B cell (primary cell): Measurements from ENCODE around the gene KCNS3. TPM values are rescaled to one million over a fixed set of nuclear protein-coding genes. Genes with fewer than 3 reads are reported as not detected.

Experiments used
- ATAC-seq: fragments of 200-7000 bp; cut with Tn5 transposase; one replicate; pipeline ENCODE4 v1.10.0; 2021; ENCODE audit warnings: low read depth, mild to moderate bottlenecking, moderate number of reproducible peaks, moderate library complexity
- CTCF ChIA-PET: fragments of 350-600 bp; sonication (Branson Sonifier 250); formaldehyde crosslinking; loops from one replicate; lab custom pipeline; 2021; ENCODE audit warnings: antibody characterized with exemption, inconsistent platforms; lab: Charles Lee
- POLR2A ChIA-PET: fragments of 350-600 bp; sonication (Branson Sonifier 250); formaldehyde crosslinking; loops from one replicate; lab custom pipeline; 2021; ENCODE audit warnings: antibody characterized with exemption; lab: Charles Lee
- DNase-seq: peaks from one replicate; pipeline ENCODE4 v3.0.0; 2013
- H2AFZ ChIP-seq: 2 replicates; pipeline ENCODE4 v1.6.1; 2012; ENCODE audit warnings: mild to moderate bottlenecking, low read depth, low read length; ENCODE audit not compliant: insufficient read depth, poor library complexity, severe bottlenecking
- H3K27ac ChIP-seq, 2 donors: 1 replicate in 1 of 2; 2 replicates in 1 of 2; pipeline ENCODE4 v1.5.1; 2012 to 2013; ENCODE audit warnings: low read length in 2 of 2, mild to moderate bottlenecking in 2 of 2, moderate library complexity in 1 of 2
- H3K27me3 ChIP-seq, 4 experiments: fragments of 200-600 bp in 1 of 4; sonication (generic) in 1 of 4; replicated peaks in 1 of 4; 1 replicate in 2 of 4; 2 replicates in 2 of 4; pipeline versions ENCODE4 v1.6.1 to v1.7.0; 2013 to 2016; ENCODE audit warnings: low read length in 3 of 4, mild to moderate bottlenecking in 2 of 4, mixed read lengths in 1 of 4, moderate library complexity in 1 of 4; ENCODE audit not compliant: insufficient read depth in 4 of 4, control insufficient read depth in 3 of 4; ENCODE audit errors: control extremely low read depth in 1 of 4
- H3K36me3 ChIP-seq, 2 experiments: replicated peaks in 1 of 2; 1 replicate in 1 of 2; 2 replicates in 1 of 2; pipeline versions ENCODE4 v1.6.1 to v1.7.1; 2013; ENCODE audit warnings: low read length in 1 of 2; ENCODE audit not compliant: insufficient read depth in 2 of 2, control insufficient read depth in 1 of 2; ENCODE audit errors: control extremely low read depth in 1 of 2, extremely low read depth in 1 of 2
- H3K4me1 ChIP-seq, 2 donors: fragments of 200-600 bp in 1 of 2; sonication (generic) in 1 of 2; 1 replicate in 1 of 2; 2 replicates in 1 of 2; pipeline versions ENCODE4 v1.5.1 to v1.6.1; 2013 to 2017; ENCODE audit warnings: low read length in 2 of 2; ENCODE audit not compliant: control insufficient read depth in 2 of 2, insufficient read depth in 2 of 2
- H3K4me2 ChIP-seq: replicated peaks from 2 replicates; pipeline ENCODE3; 2012; ENCODE audit warnings: mild to moderate bottlenecking, low read depth, low read length; ENCODE audit not compliant: poor library complexity, severe bottlenecking
- H3K4me3 ChIP-seq, 5 experiments: fragments of 200-600 bp in 1 of 5; sonication (generic) in 1 of 5; 1 replicate in 3 of 5; 2 replicates in 2 of 5; pipeline versions ENCODE4 v1.5.1 to v1.7.0; 2011 to 2016; ENCODE audit warnings: low read length in 4 of 5, mild to moderate bottlenecking in 4 of 5, low read depth in 2 of 5, control low read depth in 1 of 5, moderate library complexity in 1 of 5; ENCODE audit not compliant: insufficient read depth in 1 of 5; ENCODE audit errors: control extremely low read depth in 1 of 5, extremely low read depth in 1 of 5
- H3K79me2 ChIP-seq: fragments of 200-600 bp; sonication (generic); one replicate; pipeline ENCODE4 v1.6.0; 2016; ENCODE audit warnings: low read length; ENCODE audit not compliant: control insufficient read depth, insufficient read depth
- H3K9ac ChIP-seq: fragments of 200-600 bp; sonication (generic); 2 replicates; pipeline ENCODE4 v1.6.1; 2017; ENCODE audit warnings: mild to moderate bottlenecking, low read length, moderate library complexity
- H3K9me3 ChIP-seq, 3 donors: one replicate each; pipeline versions ENCODE4 v1.6.1 to v1.7.1; 2013; ENCODE audit warnings: low read length in 2 of 3; ENCODE audit not compliant: control insufficient read depth in 2 of 3, insufficient read depth in 1 of 3; ENCODE audit errors: control extremely low read depth in 1 of 3
- H4K20me1 ChIP-seq: 2 replicates; pipeline ENCODE4 v1.6.0; 2012; ENCODE audit warnings: mild to moderate bottlenecking, low read length; ENCODE audit not compliant: insufficient read depth, control insufficient read depth, poor library complexity, severe bottlenecking
- H3K27ac Mint-ChIP-seq: one replicate; pipeline ENCODE4 v1.8.0; 2021; ENCODE audit warnings: mixed read lengths
- H3K27me3 Mint-ChIP-seq: one replicate; pipeline ENCODE4 v1.8.0; 2021; ENCODE audit warnings: mixed read lengths
- H3K4me1 Mint-ChIP-seq: one replicate; pipeline ENCODE4 v1.8.0; 2021; ENCODE audit warnings: mixed read lengths
- H3K4me3 Mint-ChIP-seq: one replicate; pipeline ENCODE4 v1.8.0; 2021; ENCODE audit warnings: mixed read lengths
- H3K9me3 Mint-ChIP-seq: one replicate; pipeline ENCODE4 v1.8.0; 2022; ENCODE audit warnings: mixed read lengths; ENCODE audit not compliant: insufficient read depth
- EZH2 ChIP-seq: IDR thresholded peaks from 2 replicates; pipeline ENCODE4 v1.6.1; 2012; ENCODE audit warnings: borderline replicate concordance, low read depth, mild to moderate bottlenecking, moderate library complexity, low read length; ENCODE audit not compliant: insufficient read depth, poor library complexity, severe bottlenecking
- WGBS: methylation state at CpG from one replicate; pipeline ENCODE4 v1.1.5; 2013; ENCODE audit warnings: missing lambda C conversion rate; ENCODE audit not compliant: insufficient coverage; 5-methylcytosine and 5-hydroxymethylcytosine counted together
- intact Hi-C: fragments of 100-400 bp; cut with micrococcal nuclease; formaldehyde crosslinking; loops from one replicate; pipeline ENCODE4 v1.10.0; 2022
- polyA plus RNA-seq: library from polyadenylated mRNA; depleted of rRNA; stranded (reverse); fragments of >200 nt; gene quantifications from 2 replicates; pipeline ENCODE4 v1.2.3, GENCODE V29; 2012
- total RNA-seq, 2 donors: library from RNA; stranded (reverse); fragments of 120-200 nt in 1 of 2; gene quantifications; 1 replicate in 1 of 2; 2 replicates in 1 of 2; pipeline versions ENCODE4 v1.2.3 to v1.2.4, GENCODE V29; 2013 to 2022
- TF ChIP-seq, protein P1 (sequence below): fragments of 200-600 bp; IDR thresholded peaks from one replicate; pipeline ENCODE4 v1.8.0; 2022; ENCODE audit warnings: antibody characterized with exemption, mild to moderate bottlenecking

Gene KCNS3
- total and polyA plus RNA-seq, 2 donors (not counting 1 experiment from before 2014, with no cell fraction given): 0.10 to 0.76 TPM

DNA sequence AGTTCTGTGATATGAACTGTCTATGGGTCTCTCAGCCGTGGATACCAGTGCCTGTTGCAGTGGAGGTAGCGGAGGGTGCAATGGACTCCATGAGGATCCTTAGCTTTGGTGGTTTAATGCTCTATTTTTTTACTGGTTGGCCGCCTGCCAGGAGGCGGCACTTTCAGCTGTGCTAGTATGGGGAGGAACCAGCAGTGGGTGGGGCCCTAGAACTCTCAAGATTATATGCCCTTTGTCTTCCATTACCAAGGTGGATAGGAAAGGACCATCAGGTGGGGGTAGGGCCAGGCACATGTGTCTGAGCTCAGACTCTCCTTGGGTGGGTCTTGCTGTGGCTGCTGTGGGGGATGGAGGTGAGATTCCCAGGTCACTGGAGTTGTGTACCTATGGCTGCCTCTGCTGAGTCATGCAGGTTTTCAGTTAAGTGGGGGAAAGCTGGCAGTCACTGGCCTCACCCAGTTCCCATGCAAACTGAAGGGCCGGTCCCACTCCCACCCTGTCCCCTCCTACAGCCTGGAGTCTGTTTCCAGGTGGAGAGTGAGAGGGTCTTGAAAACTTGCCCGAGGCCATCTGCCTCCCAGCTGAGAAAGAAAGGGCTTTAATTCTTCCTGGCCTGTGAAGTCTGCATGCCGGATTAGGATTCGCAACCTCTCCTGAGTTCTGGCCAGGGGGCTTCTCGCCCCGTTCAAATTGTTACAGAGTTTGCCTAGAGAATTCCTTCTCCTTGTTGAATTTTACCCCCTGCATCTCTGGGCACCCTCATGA, 14.5 kb downstream of the KCNS3 start:
- Histone ChIP-seq H3K27ac (no peak overlapping the region), H2AFZ (no peak overlapping the region), H3K27me3 (peaks cover 0 to 14% (median 6%) of the 10 kb centered on the region in 4 experiments), H3K4me2 (no peak overlapping the region), H3K4me3 (no peak overlapping the region), H4K20me1 (no peaks in the 10 kb centered on the region), H3K9me3 (peaks cover 0 to 10% (median 3%) of the 10 kb centered on the region in 3 donors), H3K4me1 (no peaks in the 10 kb centered on the region), H3K36me3 (no peaks in the 10 kb centered on the region), H3K9ac (no peak overlapping the region), H3K79me2 (no peaks in the 10 kb centered on the region)
- no peaks in the 10 kb centered on the region for H3K4me1 Mint-ChIP-seq
- no peak for DNase-seq
- WGBS: 79% methylated on average over 4 of the region's 10 CpGs
- POLR2A ChIA-PET: no interaction called here
- H3K4me3 Mint-ChIP-seq: no peak overlapping the region
- no peak for ATAC-seq
- H3K27ac Mint-ChIP-seq: no peak overlapping the region
- CTCF ChIA-PET: no interaction called here
- H3K9me3 Mint-ChIP-seq: peaks cover 10% of the 10 kb centered on the region
- intact Hi-C loops: no loop called here
- H3K27me3 Mint-ChIP-seq: peaks cover 42% of the 10 kb centered on the region
- TF ChIP-seq, protein P1, sequence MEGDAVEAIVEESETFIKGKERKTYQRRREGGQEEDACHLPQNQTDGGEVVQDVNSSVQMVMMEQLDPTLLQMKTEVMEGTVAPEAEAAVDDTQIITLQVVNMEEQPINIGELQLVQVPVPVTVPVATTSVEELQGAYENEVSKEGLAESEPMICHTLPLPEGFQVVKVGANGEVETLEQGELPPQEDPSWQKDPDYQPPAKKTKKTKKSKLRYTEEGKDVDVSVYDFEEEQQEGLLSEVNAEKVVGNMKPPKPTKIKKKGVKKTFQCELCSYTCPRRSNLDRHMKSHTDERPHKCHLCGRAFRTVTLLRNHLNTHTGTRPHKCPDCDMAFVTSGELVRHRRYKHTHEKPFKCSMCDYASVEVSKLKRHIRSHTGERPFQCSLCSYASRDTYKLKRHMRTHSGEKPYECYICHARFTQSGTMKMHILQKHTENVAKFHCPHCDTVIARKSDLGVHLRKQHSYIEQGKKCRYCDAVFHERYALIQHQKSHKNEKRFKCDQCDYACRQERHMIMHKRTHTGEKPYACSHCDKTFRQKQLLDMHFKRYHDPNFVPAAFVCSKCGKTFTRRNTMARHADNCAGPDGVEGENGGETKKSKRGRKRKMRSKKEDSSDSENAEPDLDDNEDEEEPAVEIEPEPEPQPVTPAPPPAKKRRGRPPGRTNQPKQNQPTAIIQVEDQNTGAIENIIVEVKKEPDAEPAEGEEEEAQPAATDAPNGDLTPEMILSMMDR: no peak
- TF ChIP-seq EZH2: no peak

DNA sequence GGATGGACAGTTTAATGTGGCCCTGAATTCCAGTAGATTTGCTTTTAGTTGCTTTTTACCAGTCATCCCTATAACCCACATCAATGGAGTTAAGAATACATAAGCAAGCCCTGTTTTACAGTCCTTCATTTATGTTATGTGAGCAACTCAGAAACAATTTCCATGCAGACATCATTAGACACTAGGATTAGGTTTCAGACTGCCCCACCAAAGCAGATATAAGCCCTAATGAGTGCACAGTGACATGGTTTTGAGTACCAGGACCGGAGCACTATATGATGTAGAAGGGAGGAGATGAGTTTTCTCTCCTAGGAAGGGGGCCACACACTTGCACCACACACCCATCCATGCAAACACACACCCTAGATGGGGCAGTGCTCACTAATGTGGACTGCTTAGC, 15.5 kb downstream of the KCNS3 start:
- ATAC-seq (no peak), DNase-seq (no peak)
- ChIA-PET POLR2A (no interaction called here), CTCF (no interaction called here)
- Mint-ChIP-seq H3K4me1 (no peaks in the 10 kb centered on the region), H3K9me3 (peaks cover 10% of the 10 kb centered on the region), H3K27me3 (peaks cover 41% of the 10 kb centered on the region), H3K27ac (no peak overlapping the region), H3K4me3 (no peak overlapping the region)
- Histone ChIP-seq H3K36me3 (no peaks in the 10 kb centered on the region), H2AFZ (no peak overlapping the region), H3K4me2 (no peak overlapping the region), H3K27me3 (peaks cover 0 to 14% (median 6%) of the 10 kb centered on the region in 4 experiments), H3K4me3 (no peak overlapping the region), H3K9ac (no peak overlapping the region), H3K9me3 (peaks cover 0 to 10% (median 3%) of the 10 kb centered on the region in 3 donors), H4K20me1 (no peaks in the 10 kb centered on the region), H3K79me2 (no peaks in the 10 kb centered on the region), H3K27ac (no peak overlapping the region), H3K4me1 (no peaks in the 10 kb centered on the region)
- intact Hi-C loops: no loop called here
- WGBS: no CpG with 5 or more reads among the region's 1 CpG
- no peak for TF ChIP-seq EZH2
- TF ChIP-seq, protein P1: no peak
